Coronary artery (tissue), 2 donors: ENCODE measurements around the gene MFSD8.
"Not testable (repeated sequence)": the region's sequence is repeated elsewhere in the genome, so short reads cannot be mapped to it uniquely, and the experiment has no call there.

Source experiments
- DNase-seq: peaks from one replicate; pipeline ENCODE4 v3.0.0-alpha.2; 2017; ENCODE audit warnings: low spot score
- H3K27ac ChIP-seq, 2 donors: fragments of 200-600 bp; sonication (generic); one replicate each; pipeline ENCODE4 v1.5.1; 2016 to 2019
- H3K4me3 ChIP-seq: fragments of 200-600 bp; sonication (generic); 2 replicates; pipeline ENCODE4 v1.5.1; 2016; ENCODE audit warnings: mild to moderate bottlenecking, moderate library complexity
- TF ChIP-seq, protein P1 (sequence below): fragments of 200-600 bp; sonication (generic); IDR thresholded peaks from one replicate; pipeline ENCODE4 v1.5.1; 2019; ENCODE audit warnings: antibody characterized with exemption

MFSD8 gene

DNA sequence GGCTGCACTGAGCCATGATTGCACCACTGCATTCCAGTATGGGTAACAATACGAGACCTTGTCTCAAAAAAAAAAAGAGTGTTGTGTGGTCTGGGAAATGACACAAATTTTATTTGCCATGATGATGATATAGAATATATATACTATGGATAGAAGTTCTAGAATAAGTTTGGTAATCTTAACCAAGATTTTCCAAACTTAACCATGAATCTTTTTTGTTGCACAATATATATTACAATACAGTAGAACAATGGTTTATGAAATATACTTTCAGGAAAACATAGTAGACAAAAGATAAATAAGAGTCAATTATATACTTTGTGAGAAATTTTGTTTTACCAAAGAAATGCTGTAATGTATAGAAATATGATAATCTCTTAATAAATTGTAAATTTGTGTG lies 34.8 kb downstream of the MFSD8 start:
- Histone ChIP-seq H3K4me3 (no peak overlapping the region), H3K27ac (no peak overlapping the region)
- TF ChIP-seq, protein P1, sequence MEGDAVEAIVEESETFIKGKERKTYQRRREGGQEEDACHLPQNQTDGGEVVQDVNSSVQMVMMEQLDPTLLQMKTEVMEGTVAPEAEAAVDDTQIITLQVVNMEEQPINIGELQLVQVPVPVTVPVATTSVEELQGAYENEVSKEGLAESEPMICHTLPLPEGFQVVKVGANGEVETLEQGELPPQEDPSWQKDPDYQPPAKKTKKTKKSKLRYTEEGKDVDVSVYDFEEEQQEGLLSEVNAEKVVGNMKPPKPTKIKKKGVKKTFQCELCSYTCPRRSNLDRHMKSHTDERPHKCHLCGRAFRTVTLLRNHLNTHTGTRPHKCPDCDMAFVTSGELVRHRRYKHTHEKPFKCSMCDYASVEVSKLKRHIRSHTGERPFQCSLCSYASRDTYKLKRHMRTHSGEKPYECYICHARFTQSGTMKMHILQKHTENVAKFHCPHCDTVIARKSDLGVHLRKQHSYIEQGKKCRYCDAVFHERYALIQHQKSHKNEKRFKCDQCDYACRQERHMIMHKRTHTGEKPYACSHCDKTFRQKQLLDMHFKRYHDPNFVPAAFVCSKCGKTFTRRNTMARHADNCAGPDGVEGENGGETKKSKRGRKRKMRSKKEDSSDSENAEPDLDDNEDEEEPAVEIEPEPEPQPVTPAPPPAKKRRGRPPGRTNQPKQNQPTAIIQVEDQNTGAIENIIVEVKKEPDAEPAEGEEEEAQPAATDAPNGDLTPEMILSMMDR, result no peak
- DNase-seq, result no peak

DNA sequence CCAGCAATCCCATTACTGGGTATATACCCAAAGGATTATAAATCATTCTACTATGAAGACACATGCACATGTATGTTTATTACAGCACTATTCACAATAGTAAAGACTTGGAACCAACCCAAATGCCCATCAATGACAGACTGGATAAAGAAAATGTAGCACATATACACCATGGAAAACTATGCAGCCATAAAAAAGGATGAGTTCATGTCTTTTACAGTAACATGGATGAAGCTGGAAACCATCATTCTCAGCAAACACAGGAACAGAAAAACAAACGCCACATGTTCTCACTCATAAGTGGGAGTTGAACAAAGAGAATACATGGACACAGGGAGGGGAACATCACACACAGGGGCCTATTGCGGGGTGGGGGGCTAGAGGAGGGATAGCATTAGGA lies 39.3 kb downstream of the MFSD8 start:
- not testable (repeated sequence) for H3K27ac ChIP-seq, DNase-seq, H3K4me3 ChIP-seq

DNA sequence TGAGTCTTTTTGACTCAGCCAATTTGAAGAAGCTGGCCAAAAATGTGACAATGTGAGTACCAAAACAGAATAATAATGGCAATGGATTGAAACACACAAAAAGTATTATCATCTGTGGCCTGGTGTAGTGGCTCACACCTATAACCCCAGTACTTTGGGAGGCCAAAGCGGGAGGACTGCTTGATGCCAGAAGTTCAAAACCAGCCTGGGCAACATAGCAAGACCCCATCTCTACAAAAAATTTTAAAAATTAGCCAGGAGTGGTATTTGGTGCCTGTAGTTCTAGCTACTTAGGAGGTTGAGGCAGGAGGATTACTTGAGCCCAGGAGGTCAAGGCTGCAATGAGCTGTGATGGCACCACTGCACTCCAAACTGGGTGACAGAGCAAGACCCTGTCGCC lies 42.7 kb downstream of the MFSD8 start:
- no peak overlapping the region for H3K27ac ChIP-seq

DNA sequence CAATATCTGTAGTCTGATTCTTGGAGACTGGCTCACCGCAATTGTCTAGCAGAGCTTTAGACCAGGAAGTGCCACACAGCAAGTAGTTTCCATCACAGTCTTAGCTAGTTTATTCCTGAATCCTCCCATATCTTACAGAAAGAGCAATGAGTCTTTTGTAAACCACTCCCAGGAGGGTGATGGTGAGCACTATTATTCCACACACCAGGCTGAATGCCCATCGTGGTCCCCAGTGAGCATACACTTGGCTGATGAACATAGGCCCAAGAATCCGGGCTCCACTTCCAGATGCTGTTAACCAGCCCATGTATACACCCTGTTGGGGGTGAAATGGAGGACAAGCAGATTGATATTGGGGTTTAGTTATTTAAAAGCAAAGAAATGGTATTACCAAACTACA lies 44.5 kb downstream of the MFSD8 start:
- H3K4me3 ChIP-seq, result no peak overlapping the region
- no peak for DNase-seq
- TF ChIP-seq, protein P1, result no peak
- H3K27ac ChIP-seq, result no peak overlapping the region

More for the DNA sequence above, 42.7 kb downstream of the MFSD8 start:
- no peak overlapping the region for H3K4me3 ChIP-seq
- TF ChIP-seq, protein P1, result no peak
- DNase-seq, result no peak

DNA sequence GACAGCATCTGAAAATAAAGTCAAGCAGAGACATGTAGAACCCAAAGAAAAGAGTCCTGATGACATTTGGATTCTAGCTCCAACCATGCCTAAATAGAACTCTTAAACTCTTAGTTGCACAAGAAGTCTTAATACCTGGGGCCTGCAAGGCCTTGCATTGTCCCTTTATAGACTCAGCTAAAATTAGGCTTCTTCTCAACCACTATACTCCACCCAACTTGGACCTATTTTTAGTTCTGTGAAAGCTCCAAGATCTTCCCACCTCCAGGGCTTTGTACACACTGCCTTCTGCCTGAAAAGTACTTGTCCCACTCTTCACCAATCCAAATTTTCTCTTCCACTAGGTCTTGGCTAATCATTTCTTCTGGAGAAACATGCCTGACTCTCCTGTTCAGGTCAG lies 47.8 kb downstream of the MFSD8 start:
- TF ChIP-seq, protein P1, result no peak
- Histone ChIP-seq H3K4me3 (no peak overlapping the region), H3K27ac (no peak overlapping the region)
- DNase-seq, result no peak

DNA sequence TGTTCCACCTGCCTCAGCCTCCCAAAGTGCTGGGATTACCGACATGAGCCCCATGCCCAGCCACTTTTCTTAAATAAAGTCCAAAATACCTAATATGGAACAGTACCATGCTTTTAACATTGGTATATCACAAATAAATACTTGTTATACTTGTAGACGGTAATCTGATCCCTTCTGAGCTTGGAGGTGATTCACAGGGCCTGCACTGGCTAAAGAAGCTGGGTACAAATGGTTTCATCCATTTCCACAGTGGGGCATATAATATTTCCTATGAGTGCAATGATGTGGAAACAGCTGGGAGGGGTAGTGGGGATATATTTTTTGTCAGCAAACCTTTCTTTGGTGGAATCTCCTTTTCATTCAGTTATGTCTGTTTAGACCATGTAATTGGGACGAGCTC lies 48.5 kb downstream of the MFSD8 start:
- DNase-seq, result no peak
- TF ChIP-seq, protein P1, result no peak
- Histone ChIP-seq H3K27ac (no peak overlapping the region), H3K4me3 (no peak overlapping the region)

DNA sequence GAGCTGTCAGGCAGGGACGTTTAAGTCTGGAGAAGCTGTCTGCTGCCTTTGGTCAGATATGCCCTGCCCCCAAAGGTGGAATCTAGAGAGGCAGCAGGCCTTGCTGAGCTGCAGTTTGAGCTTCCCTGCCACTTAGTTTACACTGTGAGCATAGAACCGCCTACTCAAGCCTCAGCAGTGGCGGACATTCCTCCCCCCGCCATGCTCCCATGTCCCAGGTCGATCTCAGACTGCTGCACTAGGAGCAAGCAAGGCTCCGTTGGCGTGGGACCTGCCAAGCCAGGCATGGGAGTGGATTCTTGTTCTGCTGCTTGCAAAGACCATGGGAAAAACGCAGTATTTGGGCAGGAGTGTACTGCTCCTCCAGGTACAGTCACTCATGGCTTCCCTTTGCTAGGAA lies 59.9 kb downstream of the MFSD8 start:
- TF ChIP-seq, protein P1, result no peak
- Histone ChIP-seq H3K4me3 (no peak overlapping the region), H3K27ac (no peak overlapping the region)
- no peak for DNase-seq

DNA sequence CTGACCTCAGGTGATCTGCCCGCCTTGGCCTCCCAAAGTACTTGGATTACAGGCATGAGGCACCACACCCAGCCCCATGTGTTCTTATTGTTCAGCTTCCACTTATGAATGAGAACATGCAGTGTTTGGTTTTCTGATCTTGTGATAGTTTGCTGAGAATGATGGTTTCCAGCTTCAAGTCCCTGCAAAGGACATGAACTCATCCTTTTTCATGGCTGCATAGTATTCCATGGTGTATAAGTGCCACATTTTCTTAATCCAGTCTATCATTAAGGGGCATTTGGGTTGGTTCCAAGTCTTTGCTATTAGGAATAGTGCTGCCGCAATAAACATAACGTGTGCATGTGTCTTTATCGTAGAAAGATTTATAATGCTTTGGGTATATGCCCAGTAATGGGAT lies 65.3 kb downstream of the MFSD8 start:
- DNase-seq, H3K4me3 ChIP-seq: not testable (repeated sequence)

More for the DNA sequence above, 65.3 kb downstream of the MFSD8 start:
- H3K27ac ChIP-seq, result not testable (repeated sequence)
